Fibroblast of skin of left quadriceps (primary cell): ENCODE measurements around the gene UROC1.

Experiments used
- DNase-seq, 2 experiments: peaks; one replicate each; pipeline ENCODE4 v3.0.0-alpha.2; 2013; ENCODE audit warnings: low read depth in 2 of 2

The UROC1 gene

DNA sequence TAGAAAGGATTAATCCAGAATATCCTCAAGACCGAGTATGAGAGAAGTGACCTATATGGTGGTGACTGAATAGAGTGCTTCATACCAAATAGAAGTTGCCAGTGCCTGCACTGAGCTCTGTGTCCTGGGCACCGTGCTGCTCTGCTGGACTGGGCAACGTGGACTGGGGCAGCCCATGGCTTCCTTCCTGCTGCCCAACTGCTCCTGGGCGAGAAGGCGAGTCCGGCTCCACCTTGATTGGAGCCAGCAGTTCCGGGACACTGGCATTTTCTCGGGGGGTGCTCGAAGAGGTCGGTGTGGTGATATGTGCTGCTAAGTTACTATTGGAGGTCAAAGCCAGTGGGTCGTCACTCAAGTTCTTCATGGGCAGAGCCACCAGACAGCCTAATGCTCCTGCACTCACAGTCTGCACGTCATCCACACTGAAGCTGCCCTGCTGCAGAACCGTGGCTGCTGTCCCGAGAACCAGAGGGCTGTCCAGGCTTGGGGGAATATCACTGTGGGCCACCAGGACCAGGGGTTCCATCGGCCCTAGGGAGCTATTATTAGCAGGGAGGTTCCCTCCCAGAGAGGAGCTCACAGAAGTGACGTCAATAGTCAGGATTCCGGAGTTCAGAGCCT is 56.0 kb downstream of the UROC1 start:
- no peak for DNase-seq

DNA sequence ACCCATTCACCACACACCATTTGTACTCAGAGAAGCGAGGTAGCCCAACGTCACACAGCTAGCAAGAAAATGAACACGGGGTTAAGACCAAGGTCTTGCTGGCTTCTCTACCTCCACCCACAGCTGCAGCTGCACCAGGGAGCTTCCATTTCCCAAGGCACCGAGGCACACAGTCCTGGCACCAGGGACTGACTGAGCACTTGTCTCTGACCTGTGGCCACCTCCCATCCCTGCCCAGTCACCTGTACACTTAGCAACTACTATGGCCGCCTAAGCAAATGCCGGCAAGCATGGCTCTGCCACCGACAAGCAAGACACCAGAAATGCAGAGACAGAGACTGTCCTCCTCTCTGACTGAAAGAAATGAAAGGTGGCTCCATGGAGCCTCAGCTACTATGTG is 57.2 kb downstream of the UROC1 start:
- DNase-seq: no peak

DNA sequence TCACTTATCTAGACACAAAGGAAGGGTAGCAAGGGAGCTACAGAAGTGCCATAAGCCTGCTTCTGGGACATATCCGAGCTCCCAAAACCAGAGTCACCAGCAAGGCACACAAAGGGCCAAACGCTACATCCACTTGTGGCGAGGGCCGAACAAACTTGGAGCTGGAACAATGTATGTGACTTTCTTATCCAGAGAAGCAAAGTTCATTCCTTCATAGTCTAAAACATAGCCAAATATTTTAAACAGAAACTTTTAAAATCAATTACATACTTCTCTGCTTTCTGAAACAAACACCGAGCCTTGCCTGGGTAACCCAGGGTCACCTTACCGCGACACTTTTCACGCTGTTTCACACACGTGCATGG is 57.8 kb downstream of the UROC1 start:
- no peak for DNase-seq

DNA sequence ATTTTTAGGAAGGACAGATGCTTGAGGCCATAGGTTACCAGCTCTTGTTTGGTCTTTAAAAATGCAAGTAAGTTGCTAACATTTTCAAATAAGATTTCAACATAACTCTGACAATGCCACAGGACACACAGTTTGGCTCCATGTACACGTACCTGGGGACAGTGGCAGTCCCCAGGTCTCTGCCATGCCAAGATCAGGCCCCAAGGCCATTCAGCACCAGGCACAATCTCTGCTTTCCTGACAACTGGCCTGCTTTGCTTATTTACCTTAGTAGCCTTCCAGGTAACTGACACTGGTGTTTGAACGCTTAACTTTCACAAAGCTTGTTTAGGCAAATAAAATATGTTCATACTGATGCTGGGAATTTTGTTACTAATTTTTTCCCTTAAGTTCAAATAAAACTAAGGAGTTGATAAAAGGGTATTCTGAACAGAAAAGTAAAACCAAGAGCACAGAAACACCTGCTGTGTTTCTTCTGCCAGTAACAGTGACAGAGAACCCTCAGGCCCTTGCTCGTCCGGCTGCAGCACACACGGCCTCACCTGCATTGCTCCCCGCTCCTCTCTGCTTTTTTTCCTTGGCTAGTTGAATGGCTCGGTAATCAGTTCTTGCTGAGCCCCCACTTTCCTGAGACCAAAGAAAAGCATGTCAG is 58.3 kb downstream of the UROC1 start:
- DNase-seq: no peak

DNA sequence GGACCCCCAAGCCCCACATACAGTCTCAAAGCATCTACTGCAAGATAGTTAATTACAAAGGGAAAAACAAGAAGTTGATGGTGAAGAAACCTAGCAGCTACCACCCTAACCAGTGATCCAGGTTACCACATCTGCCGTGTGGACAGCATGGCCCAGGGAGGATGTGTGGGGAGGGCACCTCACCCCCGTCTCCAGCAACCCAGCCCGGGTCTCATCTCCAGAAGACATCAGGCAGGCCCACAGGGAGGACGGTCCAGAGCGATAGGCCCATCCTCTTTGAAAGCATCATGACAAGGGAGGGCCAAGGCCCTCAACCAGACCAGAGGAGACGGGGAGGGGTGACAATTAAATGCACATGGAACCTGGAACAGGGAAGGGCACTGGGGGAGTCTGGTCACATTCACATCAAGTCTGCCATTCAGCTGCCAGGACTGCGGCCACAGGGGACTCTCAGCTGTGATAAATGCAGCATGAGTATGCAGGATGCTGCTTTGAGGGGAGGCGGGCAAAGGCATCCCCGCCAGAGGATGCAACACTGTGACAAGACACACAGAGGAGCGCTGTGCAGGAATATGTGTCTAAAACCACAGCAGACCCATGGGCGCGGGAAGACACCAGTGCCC is 60.7 kb downstream of the UROC1 start:
- no peak for DNase-seq

DNA sequence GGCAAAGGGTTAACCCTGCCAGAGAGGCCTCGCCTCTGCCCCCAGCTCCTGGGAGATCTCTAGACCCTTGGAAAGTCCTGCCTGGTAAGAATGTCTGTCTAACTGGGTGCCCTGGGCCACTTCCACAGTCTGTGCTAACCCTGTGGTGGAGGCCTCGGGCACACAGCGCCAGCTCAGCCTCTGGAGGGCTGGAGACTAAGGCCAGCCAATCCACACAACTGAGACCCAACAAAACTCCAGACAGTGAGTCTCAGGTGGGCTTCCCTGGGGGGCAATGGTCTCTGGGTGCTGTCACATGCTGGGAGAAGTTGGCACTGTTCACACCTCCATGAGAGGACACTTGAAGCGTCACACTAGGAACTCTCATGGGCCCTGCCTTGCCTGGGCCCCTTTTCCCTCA is 61.4 kb downstream of the UROC1 start:
- DNase-seq: no peak

DNA sequence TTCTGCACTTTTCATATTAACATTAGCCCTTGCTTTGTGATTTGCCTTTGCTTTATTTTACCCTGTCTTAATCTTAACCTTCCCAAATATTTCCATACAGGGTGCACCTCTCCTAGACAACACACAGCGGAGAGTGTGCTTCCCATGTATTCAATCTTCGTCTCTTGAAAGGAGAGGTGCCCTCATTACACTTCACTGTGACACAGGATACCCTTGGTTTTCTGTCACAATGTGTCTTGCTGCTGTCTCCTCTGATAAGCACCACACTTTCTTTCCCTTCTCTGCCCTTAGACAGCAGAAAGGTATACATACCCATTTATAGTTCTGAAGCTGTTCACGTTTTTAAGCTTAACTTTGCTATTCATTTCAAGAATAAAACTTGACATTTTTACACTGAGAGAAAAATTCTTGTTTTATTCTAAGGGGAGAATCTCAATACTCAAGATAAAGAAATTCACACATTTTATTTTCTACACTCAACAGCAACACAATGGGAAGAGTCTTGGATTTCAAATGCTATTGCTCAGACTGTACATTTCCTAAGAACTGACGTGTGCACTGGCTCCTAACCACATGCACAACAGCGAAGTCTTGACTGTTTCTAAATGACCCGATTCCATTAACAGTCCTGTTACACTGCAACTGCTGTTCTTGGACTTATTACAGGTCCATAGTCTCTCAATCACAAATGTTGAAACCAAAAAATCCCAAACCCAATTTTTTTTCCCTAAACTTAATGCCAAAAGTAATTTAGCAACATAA is 63.0 kb downstream of the UROC1 start:
- DNase-seq: no peak

DNA sequence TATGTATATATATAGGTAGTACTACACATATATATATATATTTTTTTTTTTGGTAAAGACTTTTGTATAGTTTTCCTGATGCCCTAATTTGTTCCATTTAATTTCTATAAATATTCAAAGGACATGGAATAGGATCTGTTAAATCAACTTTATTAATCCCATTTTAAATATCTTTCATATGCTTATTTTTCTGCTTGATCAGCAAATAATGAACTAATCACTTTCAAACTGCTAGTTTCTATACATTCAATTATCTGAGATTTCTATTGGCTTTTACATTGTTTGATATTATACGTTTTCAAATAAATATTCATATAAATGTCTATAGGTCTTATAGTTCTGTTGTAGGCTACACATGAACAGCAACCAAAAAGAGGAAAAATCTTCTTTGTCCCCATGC is 63.5 kb downstream of the UROC1 start:
- no peak for DNase-seq

DNA sequence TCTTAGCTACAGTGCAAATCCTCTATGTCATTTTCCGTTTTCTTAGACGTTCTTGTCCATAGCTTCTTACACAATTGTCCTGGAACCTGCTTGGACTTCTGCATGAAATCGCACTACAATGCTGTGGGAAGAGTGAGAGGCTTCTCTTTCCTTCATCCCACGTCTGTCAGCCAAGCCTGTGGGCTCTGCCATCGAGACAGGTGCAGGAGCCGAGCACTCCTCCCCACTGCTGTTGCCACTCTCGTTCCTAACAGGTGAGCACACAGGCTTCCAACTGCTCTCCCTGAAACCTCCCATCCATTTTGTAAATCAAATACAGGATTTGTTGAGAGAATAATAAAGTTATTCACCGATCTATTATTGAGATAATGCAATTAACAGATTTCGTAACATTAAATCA is 65.4 kb downstream of the UROC1 start:
- DNase-seq: no peak

DNA sequence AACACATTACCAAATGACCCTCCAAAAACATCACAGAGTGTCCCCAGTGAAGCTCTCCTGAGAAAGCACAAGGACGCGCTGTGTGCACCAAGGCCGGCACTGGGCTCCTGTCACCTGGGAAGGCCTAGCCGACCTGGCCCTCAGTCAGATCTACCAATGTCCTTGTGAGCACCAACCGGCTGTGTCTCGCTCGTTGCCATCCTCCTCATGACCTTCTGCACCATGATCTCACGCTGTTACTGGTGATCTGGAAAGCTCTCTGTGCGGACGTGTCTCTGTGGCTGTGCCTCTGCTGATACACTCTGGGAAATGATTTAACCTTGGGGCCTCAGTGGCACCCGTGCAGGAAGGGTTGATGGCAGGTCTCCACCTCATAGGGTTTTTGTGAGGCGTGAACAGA is 66.1 kb downstream of the UROC1 start:
- DNase-seq: no peak

DNA sequence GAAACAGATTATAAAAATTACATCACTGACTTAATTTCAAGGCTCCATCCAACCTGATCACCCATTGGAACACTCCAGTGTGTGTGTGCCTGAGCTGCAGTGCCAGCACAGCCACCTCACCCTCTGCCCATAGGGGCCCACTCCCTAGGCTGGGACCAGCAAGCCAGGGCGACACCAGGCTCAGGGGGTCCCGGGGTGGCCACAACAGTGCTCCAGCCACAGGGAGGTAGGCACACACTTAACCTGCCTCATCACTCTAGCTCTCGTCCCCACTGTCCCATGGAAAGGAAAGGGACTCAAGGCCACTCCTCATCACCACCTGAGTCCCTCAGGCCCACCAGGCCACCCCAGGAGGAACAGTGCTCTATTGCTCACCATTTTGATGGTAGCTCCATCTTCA is 66.8 kb downstream of the UROC1 start:
- no peak for DNase-seq

DNA sequence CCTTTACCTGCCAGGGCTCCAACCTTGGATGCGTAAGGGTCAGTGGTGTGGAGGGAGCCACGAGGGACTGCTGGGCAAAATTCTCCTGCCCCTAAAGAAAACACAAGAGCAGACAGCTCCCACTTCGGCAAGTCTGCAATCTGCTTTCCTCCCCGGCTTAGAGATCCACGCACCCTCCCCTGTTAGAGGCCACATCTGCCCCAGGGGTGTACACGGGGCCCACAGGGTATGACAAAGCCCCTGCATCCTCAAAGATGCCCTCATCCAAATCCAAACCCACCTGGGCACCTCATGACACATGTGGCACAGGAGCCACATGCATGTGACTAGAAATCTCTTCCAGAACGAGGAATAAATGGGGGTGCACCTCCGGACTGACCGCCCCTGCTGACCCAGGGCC is 67.4 kb downstream of the UROC1 start:
- DNase-seq: no peak

DNA sequence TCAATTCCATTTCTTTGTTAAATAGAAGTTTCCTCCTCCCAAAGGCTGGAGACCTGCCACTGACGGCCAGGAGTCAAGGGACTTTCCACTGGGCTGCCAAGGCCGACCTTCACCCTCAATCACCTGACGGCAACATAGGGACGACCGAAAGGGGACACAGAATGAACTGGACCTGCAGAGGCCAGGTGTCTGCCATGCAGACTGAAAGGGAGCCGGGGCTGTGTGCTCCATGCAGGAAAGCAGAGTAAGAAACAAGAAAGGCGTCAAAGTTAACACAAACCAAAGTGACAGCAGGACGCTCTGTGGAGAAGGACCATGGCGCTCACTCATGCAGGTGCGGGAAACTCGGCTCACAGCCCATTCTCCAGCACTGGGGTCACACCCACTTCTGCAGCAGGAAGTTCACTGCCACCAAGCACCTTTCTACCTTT is 67.9 kb downstream of the UROC1 start:
- DNase-seq: no peak

DNA sequence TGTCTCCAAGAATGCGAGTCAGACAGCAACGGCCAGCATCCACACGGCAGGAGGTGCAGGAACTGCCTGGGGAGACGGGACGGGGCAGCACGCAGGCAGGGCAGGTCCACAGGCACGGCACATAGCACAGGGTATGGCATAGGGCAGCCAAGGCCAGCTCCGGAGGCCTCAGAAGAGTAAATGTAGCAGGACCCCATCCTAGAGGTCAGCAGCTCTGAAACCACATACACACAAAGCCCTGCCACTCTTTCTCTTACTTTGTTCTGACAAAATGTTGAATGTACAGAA is 68.7 kb downstream of the UROC1 start:
- DNase-seq: no peak

DNA sequence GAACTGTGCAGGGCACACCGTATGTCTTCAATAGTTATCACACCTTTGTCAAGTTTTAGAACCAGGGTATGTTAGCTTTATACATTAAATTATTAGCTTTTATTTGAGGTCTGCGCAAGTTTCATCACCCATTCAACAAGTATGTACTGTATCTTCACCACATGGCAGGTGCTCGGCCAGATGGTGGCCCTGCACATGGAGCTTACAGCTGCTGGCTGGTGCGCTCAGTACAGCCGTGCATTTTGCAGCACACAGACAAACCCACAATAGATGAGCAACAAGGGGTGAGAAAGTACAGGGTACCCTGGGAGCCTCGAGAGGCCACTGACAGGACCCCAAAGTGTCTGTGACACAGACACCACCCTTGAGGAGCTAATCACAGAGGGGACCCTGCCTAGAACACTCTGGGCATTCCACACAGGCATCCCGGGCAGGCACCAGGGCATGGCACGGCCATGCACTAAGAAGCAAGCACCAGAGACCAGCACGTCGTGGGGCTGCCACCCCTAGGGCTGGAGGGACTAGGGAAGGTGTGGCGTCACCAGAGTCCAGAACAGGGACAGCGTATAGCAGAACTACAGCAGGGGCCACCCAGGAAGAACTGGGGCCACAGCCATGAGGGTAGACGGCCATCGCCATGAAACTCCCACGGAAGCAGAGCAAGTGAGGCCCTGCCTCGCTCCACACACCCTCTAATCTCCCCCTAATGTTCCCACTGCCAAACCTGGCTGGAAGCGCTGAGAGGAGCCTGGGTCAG is 69.3 kb downstream of the UROC1 start:
- DNase-seq: no peak

DNA sequence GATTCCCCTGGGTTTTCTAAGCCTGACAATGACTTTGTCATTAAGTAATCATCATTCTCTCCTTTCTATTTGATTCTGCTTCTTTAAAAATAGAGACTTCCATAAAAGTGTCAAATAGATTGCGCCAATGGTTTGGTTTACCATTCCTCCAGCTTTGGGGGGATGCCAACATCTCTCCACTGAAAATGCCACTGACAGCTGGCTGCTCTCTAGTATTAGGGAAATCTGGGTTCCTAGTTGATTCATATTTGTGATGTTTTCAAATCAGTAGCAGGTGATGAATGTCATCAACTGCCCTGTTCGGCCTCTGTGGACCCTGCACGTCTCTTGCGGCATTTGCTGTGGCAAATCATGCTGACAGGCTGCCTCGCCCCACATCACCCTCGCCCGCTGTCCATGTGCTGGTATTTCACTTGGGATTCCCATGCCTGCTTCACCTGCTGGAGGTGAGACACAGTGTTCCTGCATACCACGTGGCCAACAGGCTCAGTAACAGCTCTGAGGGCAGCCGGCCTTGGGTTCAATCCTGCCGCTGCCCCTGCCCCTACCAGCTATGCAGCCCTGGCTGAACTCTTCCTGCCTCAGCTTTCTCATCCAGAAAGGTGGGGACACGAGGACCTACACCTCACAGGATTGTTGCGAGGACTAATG is 70.0 kb downstream of the UROC1 start:
- no peak for DNase-seq

DNA sequence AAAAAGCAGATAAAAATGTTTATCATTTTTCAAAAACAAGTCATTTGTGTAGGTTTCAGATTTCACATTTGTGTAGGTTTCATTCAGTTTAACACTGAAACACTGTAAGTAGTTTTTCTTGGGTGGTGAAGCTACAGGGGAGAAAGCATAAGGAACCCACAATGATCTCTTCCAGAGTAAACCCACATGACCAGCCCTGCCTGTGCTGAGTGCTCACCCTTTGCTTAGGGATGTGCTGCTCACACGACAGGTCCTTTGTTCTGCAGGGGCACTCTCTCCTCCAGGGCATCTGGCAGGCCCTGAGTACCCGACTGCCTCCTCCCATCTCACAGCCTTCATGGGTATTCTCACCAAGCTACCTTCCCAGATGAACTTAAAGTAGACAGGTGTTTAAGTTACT is 70.8 kb downstream of the UROC1 start:
- no peak for DNase-seq

DNA sequence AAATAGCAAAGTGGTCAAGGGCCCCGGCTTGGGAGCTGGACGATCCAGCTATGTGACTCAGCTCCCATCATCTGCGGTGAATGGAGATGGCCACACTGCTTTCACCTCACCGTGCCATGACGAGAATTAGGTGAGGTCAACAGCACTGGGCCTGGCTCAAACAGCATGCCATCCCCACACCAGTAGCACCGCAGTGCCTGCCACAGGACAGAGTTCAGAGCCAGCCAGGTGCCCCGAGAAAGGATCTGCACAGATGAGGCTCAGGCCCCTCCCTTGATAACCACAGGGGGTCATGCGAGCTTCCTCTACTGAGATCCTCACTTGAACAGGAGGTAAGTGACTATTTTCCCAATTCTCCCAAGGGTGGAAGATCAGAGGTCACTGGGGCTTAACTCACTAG is 71.3 kb downstream of the UROC1 start:
- DNase-seq: no peak

DNA sequence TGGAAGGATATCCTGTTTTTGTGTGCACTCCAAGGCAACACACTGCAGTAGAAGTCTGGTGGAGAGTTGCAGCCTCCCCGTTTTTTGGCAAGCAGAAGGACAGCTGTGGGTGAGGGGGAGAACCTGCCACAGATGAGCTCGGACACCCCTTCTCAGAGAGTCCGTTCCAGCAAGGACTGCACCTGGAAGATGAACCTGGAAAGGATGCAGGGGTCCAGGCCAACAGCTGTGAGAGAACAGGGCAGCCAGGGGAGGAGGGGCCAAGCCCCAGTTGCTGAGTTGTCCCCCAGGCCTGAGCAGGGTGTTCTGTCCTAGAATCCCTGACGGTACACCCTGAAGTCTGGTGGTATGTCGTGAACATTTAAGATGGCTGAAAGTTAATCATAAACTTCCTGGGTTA is 72.1 kb downstream of the UROC1 start:
- no peak for DNase-seq

DNA sequence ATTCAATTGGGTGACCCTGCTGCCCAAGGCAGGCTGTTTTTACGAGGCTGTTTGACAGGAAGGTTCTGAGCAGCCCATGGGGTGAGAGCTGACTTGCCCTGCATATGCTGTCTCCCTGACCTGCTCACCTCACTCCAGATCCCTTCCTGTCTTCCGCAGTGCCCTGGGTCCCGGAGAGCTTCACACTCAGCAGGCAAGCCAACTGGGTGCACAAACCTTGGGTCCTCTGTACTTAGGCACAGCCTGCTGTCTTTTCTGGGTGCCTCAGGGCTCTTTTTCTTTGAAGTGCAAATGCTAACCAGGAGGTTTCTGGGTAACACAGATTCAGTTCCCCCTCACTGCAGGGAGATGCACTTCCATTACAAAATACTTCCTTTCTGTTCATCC is 74.7 kb downstream of the UROC1 start:
- DNase-seq: no peak

DNA sequence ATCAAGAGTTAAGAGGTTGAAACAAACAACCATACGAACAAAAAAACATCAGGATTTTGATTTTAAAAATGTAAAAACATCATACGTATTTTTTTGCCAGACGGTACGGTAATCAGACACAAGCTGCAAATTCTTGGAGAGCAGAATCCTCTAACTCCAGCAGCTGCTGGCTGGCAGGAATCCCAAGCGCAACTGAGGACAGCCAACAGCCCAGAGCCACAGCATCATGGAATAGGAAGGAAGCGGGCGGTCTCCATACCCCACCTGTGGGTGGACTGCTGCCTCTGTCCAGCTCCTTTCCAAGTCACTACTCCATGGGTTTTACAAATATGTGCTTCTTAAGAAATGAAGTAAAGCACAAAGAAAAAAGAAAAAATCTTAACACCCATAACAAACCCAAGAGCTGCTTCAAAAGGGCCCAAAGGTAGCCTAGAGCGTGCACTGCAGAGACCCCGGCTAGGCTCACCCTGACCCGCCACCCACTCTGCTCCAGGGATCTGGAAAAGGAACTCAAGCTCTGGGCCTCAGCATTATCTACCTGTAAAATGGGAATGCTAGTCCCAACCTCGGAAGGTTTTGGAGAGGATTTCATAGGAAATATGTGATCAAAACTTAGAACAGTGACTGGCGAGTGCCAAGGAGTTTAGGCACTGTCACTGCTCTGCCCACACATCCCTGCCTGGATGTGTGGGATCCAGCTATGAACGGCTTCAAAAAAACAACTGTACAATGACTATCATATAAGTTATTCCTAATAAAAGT is 75.3 kb downstream of the UROC1 start:
- DNase-seq: no peak
